Keratinocyte (primary cell): Measurements from ENCODE around the gene SMIM38. TPM values are rescaled to one million over a fixed set of nuclear protein-coding genes. Genes with fewer than 3 reads are reported as not detected.

ENCODE experiments used
- DNase-seq: peaks from one replicate; pipeline ENCODE4 v3.0.0-alpha.2; 2011; ENCODE audit warnings: low read depth, missing footprints, low spot score
- FAIRE-seq: peaks from 2 replicates; lab custom pipeline; 2011; peaks lifted over from hg19 to GRCh38; lab: Jason Lieb, UNC
- H2AFZ ChIP-seq: 2 replicates; pipeline ENCODE4 v1.6.0; 2012; ENCODE audit warnings: low read length, control low read depth, inconsistent platforms; ENCODE audit not compliant: control insufficient read depth
- H3K27ac ChIP-seq: 2 replicates; pipeline ENCODE4 v1.5.1; 2011; ENCODE audit warnings: low read length; ENCODE audit not compliant: control insufficient read depth, insufficient read depth
- H3K27me3 ChIP-seq: 3 replicates; pipeline ENCODE4 v1.6.0; 2011; ENCODE audit warnings: low read length; ENCODE audit not compliant: control insufficient read depth, insufficient read depth; ENCODE audit errors: extremely low read depth
- H3K36me3 ChIP-seq, 2 experiments: 2 replicates in 1 of 2; 3 replicates in 1 of 2; pipeline ENCODE4 v1.5.1; 2011; ENCODE audit warnings: low read length in 2 of 2, mild to moderate bottlenecking in 1 of 2; ENCODE audit not compliant: control insufficient read depth in 2 of 2, insufficient read depth in 2 of 2; ENCODE audit errors: extremely low read depth in 1 of 2
- H3K4me1 ChIP-seq: 3 replicates; pipeline ENCODE4 v1.5.1; 2011; ENCODE audit warnings: low read length; ENCODE audit not compliant: control insufficient read depth, insufficient read depth; ENCODE audit errors: extremely low read depth
- H3K4me2 ChIP-seq: 3 replicates; pipeline ENCODE4 v1.6.0; 2011; ENCODE audit warnings: low read depth, low read length; ENCODE audit not compliant: control insufficient read depth, insufficient read depth; ENCODE audit errors: extremely low read depth
- H3K4me3 ChIP-seq, 3 experiments: fragments of 200-600 bp in 1 of 3; sonication (generic) in 1 of 3; 2 replicates in 2 of 3; 3 replicates in 1 of 3; pipeline ENCODE4 v1.5.1; 2011 to 2016; ENCODE audit warnings: low read length in 3 of 3, mild to moderate bottlenecking in 3 of 3, control low read depth in 2 of 3, inconsistent platforms in 1 of 3, low read depth in 1 of 3, mixed read lengths in 1 of 3, mixed run types in 1 of 3, moderate library complexity in 1 of 3; ENCODE audit not compliant: control insufficient read depth in 2 of 3, insufficient read depth in 2 of 3; ENCODE audit errors: extremely low read depth in 1 of 3
- H3K79me2 ChIP-seq: 2 replicates; pipeline ENCODE4 v1.6.0; 2012; ENCODE audit warnings: low read length; ENCODE audit not compliant: control insufficient read depth, insufficient read depth
- H3K9ac ChIP-seq: 3 replicates; pipeline ENCODE4 v1.6.0; 2011; ENCODE audit warnings: low read length; ENCODE audit not compliant: control insufficient read depth, insufficient read depth; ENCODE audit errors: extremely low read depth
- H3K9me1 ChIP-seq: 3 replicates; pipeline ENCODE4 v1.6.0; 2011; ENCODE audit warnings: low read length; ENCODE audit not compliant: control insufficient read depth, insufficient read depth; ENCODE audit errors: extremely low read depth
- H3K9me3 ChIP-seq: 2 replicates; pipeline ENCODE4 v1.5.1; 2012; ENCODE audit warnings: low read depth, low read length; ENCODE audit not compliant: control insufficient read depth
- H4K20me1 ChIP-seq: 3 replicates; pipeline ENCODE4 v1.6.0; 2011; ENCODE audit warnings: low read length; ENCODE audit not compliant: control insufficient read depth, insufficient read depth; ENCODE audit errors: extremely low read depth
- CTCF ChIP-seq, 3 experiments: IDR thresholded peaks in 1 of 3; conservative IDR thresholded peaks in 1 of 3; optimal IDR thresholded peaks in 1 of 3; 2 replicates in 2 of 3; 3 replicates in 1 of 3; pipeline versions ENCODE3 to v1.5.1; 2011; ENCODE audit warnings: low read length in 3 of 3, mild to moderate bottlenecking in 3 of 3, moderate library complexity in 2 of 3, control low read depth in 1 of 3, inconsistent platforms in 1 of 3; ENCODE audit not compliant: insufficient read depth in 2 of 3; ENCODE audit errors: extremely low read depth in 1 of 3
- EZH2 ChIP-seq: IDR thresholded peaks from one replicate; pipeline ENCODE4 v1.6.1; 2012; ENCODE audit warnings: inconsistent platforms, mild to moderate bottlenecking, low read length, moderate library complexity
- dilution Hi-C: fragments of 300-500 bp; cut with MboI; formaldehyde crosslinking; loops from one replicate; pipeline ENCODE4 v1.7.0; 2020; ENCODE audit warnings: low sequenced_read_pairs; ENCODE audit not compliant: extremely low pct_ligation_motif_present
- polyA plus RNA-seq, 5 experiments: library from polyadenylated mRNA; depleted of rRNA in 3 of 5; stranded (reverse) in 3 of 5; stranded (forward) in 1 of 5; unstranded in 1 of 5; fragments of >200 nt; gene quantifications; 1 replicate in 1 of 5; 2 replicates in 3 of 5; 3 replicates in 1 of 5; pipeline versions ENCODE4 v1.2.1 to v1.2.3, GENCODE V29; 2011 to 2012; ENCODE audit warnings: missing spikeins in 2 of 5, low read depth in 1 of 5, low replicate concordance in 1 of 5

Gene SMIM38
- polyA plus RNA-seq, 1 donor (not counting 4 experiments of a cell fraction or from before 2014, with no cell fraction given): not detected

- Histone ChIP-seq H3K79me2 (no peaks in the 10 kb centered on the region), H2AFZ (no peak overlapping the region), H3K4me1 (no peaks in the 10 kb centered on the region), H3K9ac (no peak overlapping the region), H3K9me3 (no peaks in the 10 kb centered on the region), H3K4me2 (no peak overlapping the region), H3K4me3 (no peak overlapping the region), H3K27ac (no peak overlapping the region), H3K9me1 (no peaks in the 10 kb centered on the region), H3K36me3 (no peaks in the 10 kb centered on the region), H3K27me3 (no peaks in the 10 kb centered on the region), H4K20me1 (no peaks in the 10 kb centered on the region)
- DNase-seq: no peak
- FAIRE-seq: no peak
- TF ChIP-seq CTCF (optimal IDR thresholded peaks at IDR 0.05 in 1 of 3, IDR thresholded peaks at IDR 0.05 in 1 of 3, conservative IDR thresholded peaks at IDR 0.05 in 1 of 3; ENCODE audit: extremely low read depth in 1 of 3, insufficient read depth in 2 of 3, low read length in 3 of 3) (no peak), EZH2 (no peak)
- dilution Hi-C loops: no loop called here
These were observed 43.3 kb downstream of the SMIM38 start for GRCh38 chr11:69198891-69199582.

- no peak overlapping the region for H3K9ac ChIP-seq
- TF ChIP-seq CTCF (optimal IDR thresholded peaks at IDR 0.05 in 1 of 3, IDR thresholded peaks at IDR 0.05 in 1 of 3, conservative IDR thresholded peaks at IDR 0.05 in 1 of 3; ENCODE audit: extremely low read depth in 1 of 3, insufficient read depth in 2 of 3, low read length in 3 of 3) (no peak), EZH2 (no peak)
- H3K27me3 ChIP-seq: no peaks in the 10 kb centered on the region
- FAIRE-seq: no peak
- H3K27ac ChIP-seq: no peak overlapping the region
- H3K4me2 ChIP-seq: no peak overlapping the region
- H3K4me1 ChIP-seq: no peaks in the 10 kb centered on the region
- dilution Hi-C loops: no loop called here
- no peak for DNase-seq
- no peaks in the 10 kb centered on the region for H3K9me3 ChIP-seq
- H2AFZ ChIP-seq: no peak overlapping the region
- H3K9me1 ChIP-seq: no peaks in the 10 kb centered on the region
- H3K36me3 ChIP-seq: no peaks in the 10 kb centered on the region
- no peaks in the 10 kb centered on the region for H3K79me2 ChIP-seq
- H3K4me3 ChIP-seq: no peak overlapping the region
- H4K20me1 ChIP-seq: no peaks in the 10 kb centered on the region
These were observed 44.0 kb downstream of the SMIM38 start for GRCh38 chr11:69199583-69200315.
